Activated CD4-positive, alpha-beta memory T cell treated with anti-CD3 and anti-CD28 coated beads, Interleukin-2, amount 10 ng/mL, durations not matched to agents 7 days and 5 days (primary cell): Measurements from ENCODE around the gene CDHR3. TPM values are rescaled to one million over a fixed set of nuclear protein-coding genes. Genes with fewer than 3 reads are reported as not detected.

Experiments
- CTCF ChIA-PET: fragments of 350-600 bp; sonication (Branson Sonifier 250); formaldehyde crosslinking; loops from one replicate; lab custom pipeline; 2021; ENCODE audit warnings: antibody characterized with exemption, inconsistent platforms; lab: Charles Lee
- POLR2A ChIA-PET: fragments of 350-600 bp; sonication (Branson Sonifier 250); formaldehyde crosslinking; loops from one replicate; lab custom pipeline; 2021; ENCODE audit warnings: antibody characterized with exemption; lab: Charles Lee
- DNase-seq: peaks from one replicate; pipeline ENCODE4 v3.0.0-alpha.2; 2020
- H3K27ac Mint-ChIP-seq: one replicate; pipeline ENCODE4 v1.8.0; 2021; ENCODE audit warnings: mild to moderate bottlenecking, mixed read lengths
- H3K27me3 Mint-ChIP-seq: one replicate; pipeline ENCODE4 v1.8.0; 2021; ENCODE audit warnings: mixed read lengths
- H3K36me3 Mint-ChIP-seq: one replicate; pipeline ENCODE4 v1.8.0; 2021; ENCODE audit warnings: low read depth, mixed read lengths
- H3K4me1 Mint-ChIP-seq: one replicate; pipeline ENCODE4 v1.8.0; 2021; ENCODE audit warnings: mixed read lengths
- H3K4me3 Mint-ChIP-seq: one replicate; pipeline ENCODE4 v1.8.0; 2021; ENCODE audit warnings: mild to moderate bottlenecking, mixed read lengths
- H3K9me3 Mint-ChIP-seq: one replicate; pipeline ENCODE4 v1.8.0; 2021; ENCODE audit warnings: mixed read lengths
- total RNA-seq, 2 experiments: library from RNA; stranded (reverse); gene quantifications; one replicate each; pipeline ENCODE4 v1.2.3, GENCODE V29; 2021

The CDHR3 gene
- total RNA-seq, 2 experiments from 2014 or later: 1.2 to 1.4 TPM

DNA sequence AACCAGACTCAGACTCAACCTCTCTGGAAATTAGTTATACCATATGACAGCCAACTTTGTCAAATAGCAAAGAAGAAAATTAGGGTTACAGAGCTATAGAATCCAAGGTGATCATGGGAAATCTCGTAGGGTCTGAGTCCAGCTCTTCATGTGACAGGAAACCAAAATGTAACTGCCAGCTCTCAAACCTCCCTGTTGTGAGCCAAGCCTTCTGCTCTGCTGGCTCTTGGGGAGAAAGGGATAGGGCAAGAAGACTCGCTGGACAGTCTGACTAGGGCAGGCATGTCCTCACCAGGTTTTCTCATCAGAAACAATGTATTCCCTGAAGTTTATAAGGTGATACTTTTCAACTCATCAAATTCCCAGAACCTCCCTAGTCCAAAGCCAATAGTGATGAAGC is 63.0 kb downstream of the CDHR3 start:
- ChIA-PET POLR2A (interaction anchor here (1.0 kb wide), 1 partner anchor 283 kb away, joined by 3 read pairs; no protein-coding TSS in a partner anchor), CTCF (interaction anchor here (0.6 to 1.7 kb wide), 3 partner anchors 261 to 433 kb away, joined by 4 read pairs; no protein-coding TSS in a partner anchor)
- H3K27me3 Mint-ChIP-seq: peaks cover 39% of the 10 kb centered on the region
- DNase-seq: no peak
- H3K27ac Mint-ChIP-seq: no peak overlapping the region
- H3K4me3 Mint-ChIP-seq: no peak overlapping the region
- H3K36me3 Mint-ChIP-seq: no peaks in the 10 kb centered on the region
- no peaks in the 10 kb centered on the region for H3K9me3 Mint-ChIP-seq
- H3K4me1 Mint-ChIP-seq: peaks cover 33% of the 10 kb centered on the region

DNA sequence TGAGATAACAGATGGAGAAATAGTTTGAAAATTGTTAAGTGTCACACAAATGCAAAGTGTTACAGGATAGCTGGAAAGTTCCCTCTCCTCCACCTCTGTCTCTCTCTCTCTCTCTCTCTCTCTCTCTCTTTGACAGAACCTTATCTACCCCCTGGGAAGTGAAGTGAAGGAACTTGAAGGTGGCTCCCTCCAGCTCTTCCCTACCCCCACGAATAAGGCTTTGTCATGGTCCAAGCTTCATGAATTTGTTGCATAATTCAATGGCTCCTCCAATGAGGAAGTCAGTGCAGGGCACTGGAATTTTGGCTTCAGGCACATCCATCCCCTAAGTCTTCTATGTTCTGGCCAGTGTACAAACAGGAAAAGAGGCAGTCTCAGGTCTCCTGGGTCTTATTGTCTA is 66.4 kb downstream of the CDHR3 start:
- DNase-seq: no peak
- no peaks in the 10 kb centered on the region for H3K4me1 Mint-ChIP-seq
- no peaks in the 10 kb centered on the region for H3K36me3 Mint-ChIP-seq
- H3K27ac Mint-ChIP-seq: no peak overlapping the region
- no peak overlapping the region for H3K4me3 Mint-ChIP-seq
- CTCF ChIA-PET: interaction anchor here (0.7 to 3.6 kb wide), 4 partner anchors 9 to 947 kb away, joined by 3 to 17 read pairs (median 4); no protein-coding TSS in a partner anchor
- POLR2A ChIA-PET: no interaction called here
- no peaks in the 10 kb centered on the region for H3K9me3 Mint-ChIP-seq
- peaks cover 41% of the 10 kb centered on the region for H3K27me3 Mint-ChIP-seq

DNA sequence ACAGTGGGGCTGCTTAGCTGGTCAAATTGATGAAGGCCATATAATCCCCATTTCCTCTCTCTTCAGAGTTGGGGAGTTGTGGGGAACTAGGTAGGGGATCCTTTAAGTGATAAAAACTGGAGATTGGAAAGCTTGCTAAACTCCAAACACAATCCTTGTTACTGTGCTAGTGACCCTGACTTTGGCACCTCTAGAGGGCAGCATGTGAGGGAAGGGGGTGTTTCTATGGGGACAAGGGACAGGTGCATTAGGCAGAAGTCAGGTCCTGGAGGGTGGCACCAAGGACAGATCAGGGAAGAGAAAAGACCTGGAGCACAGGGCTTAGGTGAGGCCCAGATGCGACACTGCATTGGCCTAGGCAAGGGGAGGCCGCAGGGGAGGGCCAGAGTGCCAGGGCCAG is 66.9 kb downstream of the CDHR3 start:
- H3K27ac Mint-ChIP-seq: no peak overlapping the region
- ChIA-PET CTCF (interaction anchor here (1.0 to 3.6 kb wide), 5 partner anchors 9 to 270 kb away, joined by 3 to 17 read pairs (median 5); no protein-coding TSS in a partner anchor), POLR2A (no interaction called here)

DNA sequence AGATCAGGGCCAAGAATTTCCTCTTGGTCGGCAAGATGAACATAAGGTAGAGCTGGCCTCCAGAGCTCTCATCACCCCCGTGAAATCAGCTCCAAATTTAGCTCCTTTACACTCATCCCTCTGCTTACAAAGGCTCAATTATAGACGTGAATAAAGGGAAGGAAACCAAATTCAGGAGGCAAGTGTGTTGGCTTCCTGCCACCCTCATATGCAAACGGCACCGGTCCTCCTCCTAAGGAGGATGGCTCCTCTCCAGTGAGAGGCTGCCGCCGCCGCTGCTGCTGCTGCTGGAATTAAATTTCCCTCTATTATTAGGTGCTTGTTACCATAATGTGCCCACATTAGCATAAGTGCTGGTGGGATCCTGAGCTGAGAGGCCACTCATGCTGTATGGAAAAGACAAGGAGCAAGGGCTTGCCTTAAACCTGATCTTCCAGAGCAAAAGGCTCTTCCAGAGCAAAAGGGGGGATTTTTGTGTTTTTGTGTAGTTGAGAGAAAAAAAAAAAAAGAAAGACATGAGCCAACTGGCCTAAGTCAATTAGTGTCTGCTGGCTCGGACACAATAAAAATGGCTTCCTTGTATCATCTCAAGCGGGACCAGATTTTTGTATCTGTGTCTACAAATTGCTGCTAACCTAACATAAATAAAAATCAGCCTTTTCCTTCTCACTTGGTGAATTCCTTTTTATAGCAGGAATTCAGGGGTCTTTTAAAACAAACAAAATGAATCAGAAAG is 68.4 kb downstream of the CDHR3 start:
- Mint-ChIP-seq H3K9me3 (no peaks in the 10 kb centered on the region), H3K27me3 (peaks cover 31% of the 10 kb centered on the region), H3K27ac (no peak overlapping the region), H3K4me3 (no peak overlapping the region), H3K4me1 (no peaks in the 10 kb centered on the region), H3K36me3 (no peaks in the 10 kb centered on the region)
- ChIA-PET CTCF (interaction anchor here (0.9 to 1.2 kb wide), 3 partner anchors 11 to 271 kb away, joined by 3 to 6 read pairs (median 3); no protein-coding TSS in a partner anchor), POLR2A (no interaction called here)
- no peak for DNase-seq

More for the DNA sequence above, 66.9 kb downstream of the CDHR3 start:
- Mint-ChIP-seq H3K36me3 (no peaks in the 10 kb centered on the region), H3K9me3 (no peaks in the 10 kb centered on the region), H3K27me3 (peaks cover 37% of the 10 kb centered on the region), H3K4me1 (no peaks in the 10 kb centered on the region), H3K4me3 (no peak overlapping the region)
- no peak for DNase-seq

DNA sequence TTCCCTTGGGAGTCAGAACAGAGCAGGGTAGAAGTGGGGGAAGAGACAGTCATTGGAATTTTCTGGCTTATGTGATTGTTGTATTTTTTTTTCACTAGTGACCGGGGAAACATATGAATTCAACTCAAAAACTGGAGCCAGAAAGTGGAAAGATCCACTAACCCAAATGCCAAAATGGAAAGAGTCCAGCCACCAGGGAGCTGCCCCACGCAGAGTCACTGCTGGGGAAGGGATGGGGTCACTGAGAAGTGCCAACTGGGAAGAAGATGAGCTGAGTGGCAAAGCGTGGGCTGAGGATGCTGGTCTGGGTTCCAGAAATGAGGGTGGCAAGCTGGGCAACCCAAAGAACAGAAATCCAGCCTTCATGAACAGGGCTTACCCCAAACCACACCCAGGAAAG is 69.2 kb downstream of the CDHR3 start:
- no peaks in the 10 kb centered on the region for H3K36me3 Mint-ChIP-seq
- ChIA-PET CTCF (interaction anchor here (0.6 to 1.0 kb wide), 2 partner anchors 10 to 48 kb away, joined by 3 read pairs; no protein-coding TSS in a partner anchor), POLR2A (no interaction called here)
- no peak overlapping the region for H3K27ac Mint-ChIP-seq
- H3K4me3 Mint-ChIP-seq: no peak overlapping the region
- no peak for DNase-seq
- peaks cover 27% of the 10 kb centered on the region for H3K27me3 Mint-ChIP-seq
- H3K4me1 Mint-ChIP-seq: no peaks in the 10 kb centered on the region
- H3K9me3 Mint-ChIP-seq: no peaks in the 10 kb centered on the region

DNA sequence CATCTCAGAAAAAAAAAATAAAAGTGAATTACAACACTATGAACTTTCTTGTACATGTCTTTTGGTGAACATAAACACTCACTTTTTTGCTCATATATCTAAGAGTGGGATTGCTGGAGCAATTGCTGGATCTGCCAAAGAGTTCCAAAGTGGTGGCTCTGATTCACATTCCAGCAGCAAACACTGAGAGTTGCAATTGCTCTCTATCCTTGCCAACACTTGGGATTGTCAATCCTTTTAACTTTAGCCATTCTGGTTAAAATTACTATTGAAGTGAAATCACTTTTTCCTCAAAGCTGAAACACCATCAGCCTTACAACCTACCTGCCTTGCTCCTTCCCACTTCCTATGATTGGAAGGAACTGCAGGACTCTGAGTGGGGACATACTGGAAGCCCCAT is 70.7 kb downstream of the CDHR3 start:
- no peak for DNase-seq
- no peak overlapping the region for H3K4me3 Mint-ChIP-seq

DNA sequence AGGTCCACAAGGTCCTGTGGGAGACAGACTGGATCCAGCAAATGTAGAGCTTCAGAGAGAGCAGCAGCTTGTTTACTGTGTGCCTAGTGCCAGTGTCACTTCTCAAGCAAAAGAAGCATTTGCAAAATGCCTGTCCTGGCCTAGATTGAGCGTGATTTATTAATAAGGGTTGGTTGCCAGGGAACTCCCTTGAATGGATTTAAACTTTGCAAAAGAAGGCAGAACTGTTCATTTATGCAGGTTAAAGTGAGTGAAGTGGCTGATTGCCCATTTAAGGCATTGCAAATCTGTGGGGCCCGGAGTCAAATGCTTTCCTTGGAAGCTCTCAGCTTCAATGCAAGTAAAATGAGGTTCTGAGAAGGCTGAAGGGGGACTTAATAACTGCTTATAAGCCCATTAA is 71.3 kb downstream of the CDHR3 start:
- Mint-ChIP-seq H3K9me3 (no peaks in the 10 kb centered on the region), H3K27ac (no peak overlapping the region), H3K36me3 (no peaks in the 10 kb centered on the region), H3K27me3 (peaks cover 20% of the 10 kb centered on the region), H3K4me1 (no peaks in the 10 kb centered on the region), H3K4me3 (no peak overlapping the region)
- ChIA-PET CTCF (no interaction called here), POLR2A (no interaction called here)
- DNase-seq: no peak

More for the DNA sequence above, 70.7 kb downstream of the CDHR3 start:
- ChIA-PET POLR2A (no interaction called here), CTCF (no interaction called here)
- Mint-ChIP-seq H3K27ac (no peak overlapping the region), H3K9me3 (no peaks in the 10 kb centered on the region), H3K36me3 (no peaks in the 10 kb centered on the region), H3K27me3 (peaks cover 21% of the 10 kb centered on the region), H3K4me1 (no peaks in the 10 kb centered on the region)

DNA sequence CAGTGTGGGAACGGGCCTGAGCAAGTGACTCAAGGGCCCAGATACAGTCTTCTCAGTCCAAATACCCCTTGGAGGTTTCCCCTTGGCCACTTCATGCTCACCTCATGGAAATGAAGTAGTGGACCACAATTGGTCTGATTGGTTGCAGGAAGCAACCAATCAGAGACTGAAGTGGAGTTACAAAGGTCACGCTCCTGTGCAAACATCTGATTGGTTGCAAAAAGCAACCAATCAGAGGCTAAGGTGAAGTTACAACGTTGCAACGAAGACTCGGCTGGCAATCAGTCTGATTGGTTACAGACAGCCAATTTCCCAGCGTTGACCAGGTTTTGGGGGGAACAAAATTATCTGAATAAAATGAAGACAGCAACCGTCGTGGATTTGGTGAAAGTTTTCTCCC is 72.5 kb downstream of the CDHR3 start:
- no peak for DNase-seq
- POLR2A ChIA-PET: interaction anchor here (1.2 kb wide), 1 partner anchor 12 kb away, joined by 4 read pairs; no protein-coding TSS in a partner anchor
- Mint-ChIP-seq H3K9me3 (no peaks in the 10 kb centered on the region), H3K36me3 (no peaks in the 10 kb centered on the region), H3K27ac (no peak overlapping the region), H3K4me1 (no peaks in the 10 kb centered on the region), H3K4me3 (no peak overlapping the region), H3K27me3 (peaks cover 19% of the 10 kb centered on the region)
- CTCF ChIA-PET: no interaction called here

DNA sequence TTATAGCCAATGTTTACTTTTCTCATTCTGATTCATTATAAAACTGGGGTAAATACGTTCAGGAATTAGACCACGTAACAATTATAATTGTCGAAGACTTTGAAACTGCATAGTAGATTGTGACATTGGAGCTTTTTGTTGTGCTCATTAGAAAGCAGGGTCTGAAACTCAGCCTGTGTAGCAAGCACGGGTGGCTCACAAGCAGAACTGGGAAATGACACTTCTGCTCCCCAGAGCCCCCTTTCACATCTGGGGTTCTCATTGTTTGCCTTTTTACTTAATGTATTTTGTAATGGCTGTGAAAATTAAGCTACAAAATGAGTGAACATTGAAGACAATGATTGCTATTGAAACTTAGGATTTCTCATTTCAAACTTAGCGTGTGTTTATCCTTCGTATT is 72.9 kb downstream of the CDHR3 start:
- ChIA-PET POLR2A (interaction anchor here (1.2 kb wide), 1 partner anchor 13 kb away, joined by 4 read pairs; no protein-coding TSS in a partner anchor), CTCF (interaction anchor here (0.7 kb wide), 1 partner anchor 20 kb away, joined by 3 read pairs; no protein-coding TSS in a partner anchor)
- H3K36me3 Mint-ChIP-seq: no peaks in the 10 kb centered on the region
- no peak for DNase-seq
- peaks cover 19% of the 10 kb centered on the region for H3K27me3 Mint-ChIP-seq
- no peak overlapping the region for H3K27ac Mint-ChIP-seq
- no peak overlapping the region for H3K4me3 Mint-ChIP-seq
- no peaks in the 10 kb centered on the region for H3K4me1 Mint-ChIP-seq
- H3K9me3 Mint-ChIP-seq: no peaks in the 10 kb centered on the region

DNA sequence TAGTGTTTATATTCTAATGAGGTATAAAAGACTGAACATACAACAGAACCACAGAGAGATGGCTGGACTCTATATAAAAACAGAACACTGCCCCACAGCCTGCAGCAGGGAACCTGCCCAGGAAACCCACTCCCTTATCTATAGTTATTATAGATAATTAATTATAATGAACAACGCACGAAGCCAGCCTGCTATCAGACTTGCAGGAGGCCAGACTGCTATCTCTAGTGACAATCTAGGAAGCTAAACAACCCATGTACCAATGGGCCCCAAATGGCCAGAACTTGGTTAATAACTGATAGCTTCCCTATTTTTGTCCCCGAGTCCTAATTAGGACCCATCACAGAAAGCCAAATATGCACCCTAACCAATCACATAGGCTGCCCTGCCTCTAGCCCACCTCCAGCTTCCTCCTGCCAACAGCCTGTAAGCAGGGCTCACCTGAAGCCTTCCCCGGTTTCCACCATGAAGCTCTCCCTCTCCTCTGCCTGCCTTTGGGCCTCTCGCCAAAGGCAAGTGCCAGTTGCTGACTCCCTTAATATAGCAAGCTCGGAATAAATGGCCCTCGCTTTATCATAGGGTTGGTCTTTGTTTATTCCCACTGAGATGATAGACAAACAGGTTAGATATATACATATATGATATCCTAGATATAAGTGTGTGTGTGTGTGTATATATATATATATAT is 74.6 kb downstream of the CDHR3 start:
- DNase-seq: no peak
- Mint-ChIP-seq H3K4me1 (peaks cover 4% of the 10 kb centered on the region), H3K27me3 (peaks cover 16% of the 10 kb centered on the region), H3K4me3 (no peak overlapping the region), H3K36me3 (no peaks in the 10 kb centered on the region), H3K27ac (no peak overlapping the region), H3K9me3 (no peaks in the 10 kb centered on the region)
- ChIA-PET CTCF (interaction anchor here (1.4 to 2.4 kb wide), 3 partner anchors 15 to 381 kb away, joined by 3 to 7 read pairs (median 7); no protein-coding TSS in a partner anchor), POLR2A (interaction anchor here (1.1 kb wide), 1 partner anchor 15 kb away, joined by 5 read pairs; no protein-coding TSS in a partner anchor)

DNA sequence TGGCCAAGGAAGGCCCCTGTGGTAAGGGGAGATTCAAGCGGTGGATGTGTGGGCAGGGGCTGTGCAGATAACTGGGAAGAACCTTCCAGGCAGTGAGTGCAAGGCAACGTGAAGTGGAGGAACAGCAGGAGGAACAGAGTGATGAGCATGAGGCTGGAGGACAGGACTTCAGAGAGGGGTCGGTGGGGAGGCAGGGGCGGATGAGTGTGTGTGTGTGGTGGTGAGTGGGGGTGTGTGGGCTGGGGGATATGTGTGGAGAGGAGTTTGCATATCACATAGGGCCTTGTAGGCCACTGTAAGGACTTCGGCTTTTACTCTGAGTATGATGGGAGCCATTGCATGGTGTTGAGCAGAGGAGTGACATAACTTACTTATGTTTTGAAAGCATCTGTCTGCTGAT is 75.2 kb downstream of the CDHR3 start:
- Mint-ChIP-seq H3K4me1 (peaks cover 7% of the 10 kb centered on the region), H3K27me3 (peaks cover 13% of the 10 kb centered on the region), H3K9me3 (no peaks in the 10 kb centered on the region), H3K27ac (no peak overlapping the region), H3K36me3 (no peaks in the 10 kb centered on the region), H3K4me3 (no peak overlapping the region)
- DNase-seq: no peak
- CTCF ChIA-PET: interaction anchor here (1.0 to 2.4 kb wide), 3 partner anchors 9 to 381 kb away, joined by 3 to 7 read pairs (median 3); no protein-coding TSS in a partner anchor
- POLR2A ChIA-PET: interaction anchor here (1.1 kb wide), 1 partner anchor 16 kb away, joined by 5 read pairs; no protein-coding TSS in a partner anchor

DNA sequence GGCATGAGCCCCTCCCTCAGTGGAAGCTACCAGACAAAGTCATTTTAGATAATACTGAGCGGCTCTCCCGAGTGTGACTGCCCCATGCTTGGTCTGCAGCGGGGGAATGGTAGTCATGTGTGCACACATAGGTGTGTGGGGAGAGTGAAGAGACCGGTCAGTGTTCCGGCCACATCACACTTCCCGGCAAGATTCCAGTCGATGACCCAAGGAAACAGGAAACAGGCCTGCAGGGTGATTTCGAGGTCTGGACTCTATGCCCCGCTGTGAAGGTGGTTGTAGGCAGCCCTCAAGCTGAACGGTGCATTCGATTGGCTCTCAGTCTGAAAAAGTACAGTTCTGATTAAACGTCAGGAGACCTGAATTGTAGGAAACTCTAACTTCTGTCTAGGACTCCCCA is 75.9 kb downstream of the CDHR3 start:
- Mint-ChIP-seq H3K36me3 (no peaks in the 10 kb centered on the region), H3K27ac (no peak overlapping the region), H3K4me1 (peaks cover 7% of the 10 kb centered on the region), H3K27me3 (peaks cover 13% of the 10 kb centered on the region), H3K9me3 (no peaks in the 10 kb centered on the region), H3K4me3 (no peak overlapping the region)
- ChIA-PET POLR2A (interaction anchor here (1.1 kb wide), 1 partner anchor 16 kb away, joined by 5 read pairs; no protein-coding TSS in a partner anchor), CTCF (interaction anchor here (1.0 to 2.4 kb wide), 3 partner anchors 10 to 382 kb away, joined by 3 to 7 read pairs (median 3); no protein-coding TSS in a partner anchor)
- DNase-seq: no peak
